ENCODE data around the gene FCHSD2. TPM values are rescaled to one million over a fixed set of nuclear protein-coding genes. Genes with fewer than 3 reads are reported as not detected.
A peak's percentile ranks its signal among the peaks of the same experiment; 100 is the strongest.
"Not testable (repeated sequence)": the region's sequence is repeated elsewhere in the genome, so short reads cannot be mapped to it uniquely, and the experiment has no call there.

FCHSD2 gene
- polyA plus RNA-seq, 4 donors, result 36.5 to 52.2 (median 50.2) TPM

GRCh38 chr11:72900013-72900412, 242.1 kb downstream of the FCHSD2 start:
- DNase-seq (ENCODE audit: low read depth in 4 of 4, low spot score in 3 of 4), result no peak

DNA sequence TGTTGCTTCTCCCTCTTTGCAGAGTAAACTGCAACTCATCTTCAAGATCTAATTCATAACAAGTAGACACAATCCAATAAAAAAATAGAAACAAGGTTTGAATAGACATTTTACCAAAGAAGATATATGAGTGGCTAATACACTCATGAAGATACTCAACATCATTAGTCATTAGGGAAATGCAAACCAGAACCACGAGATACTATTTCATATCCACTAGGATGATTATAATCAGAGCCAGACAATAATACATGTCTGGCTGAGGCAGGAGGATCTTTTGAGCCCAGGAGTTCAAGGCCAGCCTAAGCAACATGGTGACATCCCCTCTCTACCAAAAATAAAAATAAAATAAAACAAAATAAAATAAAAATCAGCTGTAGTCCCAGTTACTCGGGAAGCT, 242.9 kb downstream of the FCHSD2 start:
- DNase-seq (ENCODE audit: low read depth in 4 of 4, low spot score in 3 of 4), result no peak

- no peak for DNase-seq (ENCODE audit: low read depth in 4 of 4, low spot score in 3 of 4)
Observed at GRCh38 chr11:72897506-72897905, 244.6 kb downstream of the FCHSD2 start.

GRCh38 chr11:72896431-72896830, 245.7 kb downstream of the FCHSD2 start:
- no peak for DNase-seq (ENCODE audit: low read depth in 4 of 4, low spot score in 3 of 4)

GRCh38 chr11:72890881-72891280, 251.2 kb downstream of the FCHSD2 start:
- no peak for DNase-seq (ENCODE audit: low read depth in 4 of 4, low spot score in 3 of 4)

DNA sequence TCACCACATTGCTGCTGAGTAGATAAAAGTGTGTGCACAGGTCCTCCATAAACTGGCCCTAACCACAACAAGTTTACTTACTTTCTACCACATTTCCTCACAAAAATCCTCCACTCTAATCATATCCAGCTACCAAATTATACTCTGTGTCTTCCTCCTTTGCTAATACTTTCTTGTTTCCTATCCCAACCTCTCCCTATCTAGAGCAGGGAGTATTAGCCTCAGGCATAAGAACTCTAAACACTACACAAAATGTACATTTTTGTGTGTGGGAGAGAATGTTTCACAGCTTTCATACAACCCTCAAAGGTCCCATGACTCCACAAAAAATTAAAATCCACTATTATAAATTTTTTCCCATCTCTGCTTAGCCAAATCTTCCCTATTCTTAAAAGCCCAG, 255.5 kb downstream of the FCHSD2 start:
- DNase-seq (ENCODE audit: low read depth in 4 of 4, low spot score in 3 of 4), result no peak

DNA sequence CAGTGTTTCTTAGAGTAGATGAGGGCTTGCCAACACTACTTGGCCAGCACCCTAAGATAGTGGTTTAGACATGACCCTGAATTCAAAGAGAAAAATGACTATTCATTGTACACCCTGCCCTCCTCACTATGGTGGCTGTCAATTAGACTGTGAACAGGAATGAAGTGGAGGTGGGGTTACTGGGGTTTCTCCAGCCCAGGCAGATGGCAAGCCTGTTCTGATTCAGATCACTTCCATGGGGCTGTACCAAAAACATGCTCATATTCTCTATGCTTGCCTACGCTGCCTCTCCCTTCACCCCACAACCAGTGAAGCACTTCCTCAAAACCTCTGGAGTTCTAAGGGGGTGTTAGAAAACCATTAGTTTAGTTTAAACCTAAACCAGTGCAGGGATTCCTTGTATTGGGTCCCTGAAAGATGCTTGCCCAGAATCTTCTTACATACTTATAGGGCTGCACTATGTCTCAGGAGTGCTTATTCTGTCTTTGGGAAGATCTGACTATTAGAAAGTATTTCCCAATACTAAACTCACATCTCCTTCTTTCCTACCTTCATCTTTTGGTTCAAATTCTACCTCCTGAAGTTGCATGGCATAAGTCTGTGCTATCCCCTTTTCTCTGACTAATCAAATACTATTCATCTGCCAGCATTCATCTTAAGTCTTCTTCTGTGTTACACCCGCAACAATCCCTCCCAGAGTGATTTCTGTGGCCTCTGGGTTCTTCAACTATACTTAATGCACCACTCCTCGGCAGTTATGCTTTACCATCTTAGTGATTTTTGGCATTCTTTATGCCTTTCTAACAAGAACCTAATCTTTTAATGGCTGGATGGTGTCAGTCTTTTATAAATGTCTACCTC, 256.1 kb downstream of the FCHSD2 start:
- no peak for DNase-seq (ENCODE audit: low read depth in 4 of 4, low spot score in 3 of 4)

GRCh38 chr11:72876147-72876546, 266.0 kb downstream of the FCHSD2 start:
- DNase-seq (ENCODE audit: low read depth in 4 of 4, low spot score in 3 of 4), result no peak

DNA sequence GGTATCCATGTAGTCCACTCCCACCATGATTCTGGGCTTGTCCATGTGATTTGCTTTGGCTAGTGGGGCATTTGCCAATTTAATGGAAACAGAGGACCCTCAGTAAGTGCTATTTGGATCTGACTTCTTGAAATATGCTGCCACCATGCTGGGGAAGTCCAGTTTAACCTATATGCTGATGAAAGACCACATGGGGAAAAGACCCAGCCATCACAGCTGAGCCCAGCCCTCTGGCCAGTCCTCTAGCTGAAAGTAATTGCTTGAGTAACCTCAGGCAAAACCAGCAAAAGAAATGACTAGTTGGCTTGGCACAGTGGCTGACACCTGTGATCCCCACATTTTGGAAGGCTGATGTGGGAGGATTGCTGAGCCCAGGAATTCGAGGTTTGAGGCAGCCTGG, 266.4 kb downstream of the FCHSD2 start:
- DNase-seq (ENCODE audit: low read depth in 4 of 4, low spot score in 3 of 4), result no peak

DNA sequence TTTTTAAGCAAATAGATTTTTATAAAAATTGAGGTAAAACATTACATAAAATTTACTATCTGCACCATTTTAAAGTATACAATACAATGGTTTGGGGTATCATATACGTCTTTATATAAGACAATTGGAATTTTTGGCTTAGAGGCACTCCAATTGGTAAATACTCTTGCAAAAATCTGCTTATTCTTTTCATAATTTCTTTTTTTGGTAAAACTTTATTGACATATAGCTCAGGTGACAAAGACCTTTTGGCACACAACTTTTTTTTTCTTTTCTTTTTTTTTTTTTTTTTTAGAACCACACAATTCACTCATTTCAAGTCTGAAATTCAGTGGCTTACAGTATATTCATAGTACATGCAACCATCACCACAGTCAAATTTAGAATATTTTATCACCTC, 270.1 kb downstream of the FCHSD2 start:
- no peak for DNase-seq (ENCODE audit: low read depth in 4 of 4, low spot score in 3 of 4)

GRCh38 chr11:72871119-72871518, 271.0 kb downstream of the FCHSD2 start:
- DNase-seq (ENCODE audit: low read depth in 4 of 4, low spot score in 3 of 4), result peak in 2 of 4 donors; percentile 28 to 43

GRCh38 chr11:72869831-72870230, 272.3 kb downstream of the FCHSD2 start:
- no peak for DNase-seq (ENCODE audit: low read depth in 4 of 4, low spot score in 3 of 4)

DNA sequence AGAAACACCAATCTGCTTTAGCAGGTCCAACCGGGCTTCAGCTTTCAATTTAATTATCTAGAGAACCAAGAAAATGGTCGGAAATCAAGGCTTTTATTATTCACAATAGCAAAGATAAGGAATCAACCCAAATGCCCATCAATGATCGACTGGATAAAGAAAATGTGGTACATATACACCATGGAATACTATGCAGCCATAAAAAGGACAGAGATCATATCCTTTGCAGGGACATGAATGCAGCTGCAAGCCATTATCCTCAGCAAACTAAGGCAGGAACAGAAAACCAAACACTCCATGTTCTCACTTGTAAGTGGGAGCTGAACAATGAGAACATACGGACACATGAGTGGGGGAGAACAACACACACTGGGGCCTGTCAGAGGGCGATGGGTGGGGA, 274.1 kb downstream of the FCHSD2 start:
- DNase-seq (ENCODE audit: low read depth in 4 of 4, low spot score in 3 of 4), result no peak

GRCh38 chr11:72864702-72865655, 277.1 kb downstream of the FCHSD2 start:
- DNase-seq (ENCODE audit: low read depth in 4 of 4, low spot score in 3 of 4), result peak in 1 of 4 donors; percentile 24

DNA sequence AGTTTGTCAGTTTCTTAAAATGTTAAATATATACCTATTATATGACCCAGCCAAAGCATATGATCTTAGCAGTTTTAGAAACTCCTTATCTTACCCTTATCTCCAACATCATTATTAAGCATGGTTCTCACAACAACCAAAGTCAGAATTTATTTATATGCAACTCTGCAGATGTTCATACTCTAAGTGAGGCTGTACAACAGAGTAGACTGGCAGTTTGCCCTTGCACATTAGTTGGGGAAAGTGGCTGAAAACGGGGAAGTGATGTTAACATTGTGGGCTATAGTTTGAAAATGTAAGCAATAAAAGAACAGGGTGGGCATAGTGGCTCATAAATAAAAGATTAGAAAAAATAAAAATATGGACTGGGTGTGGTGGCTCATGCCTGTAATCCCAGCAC, 278.2 kb downstream of the FCHSD2 start:
- no peak for DNase-seq (ENCODE audit: low read depth in 4 of 4, low spot score in 3 of 4)

GRCh38 chr11:72863091-72863490, 279.0 kb downstream of the FCHSD2 start:
- DNase-seq (ENCODE audit: low read depth in 4 of 4, low spot score in 3 of 4), result no peak

- no peak for DNase-seq (ENCODE audit: low read depth in 4 of 4, low spot score in 3 of 4)
Observed at GRCh38 chr11:72860592-72860991, 281.5 kb downstream of the FCHSD2 start.

DNA sequence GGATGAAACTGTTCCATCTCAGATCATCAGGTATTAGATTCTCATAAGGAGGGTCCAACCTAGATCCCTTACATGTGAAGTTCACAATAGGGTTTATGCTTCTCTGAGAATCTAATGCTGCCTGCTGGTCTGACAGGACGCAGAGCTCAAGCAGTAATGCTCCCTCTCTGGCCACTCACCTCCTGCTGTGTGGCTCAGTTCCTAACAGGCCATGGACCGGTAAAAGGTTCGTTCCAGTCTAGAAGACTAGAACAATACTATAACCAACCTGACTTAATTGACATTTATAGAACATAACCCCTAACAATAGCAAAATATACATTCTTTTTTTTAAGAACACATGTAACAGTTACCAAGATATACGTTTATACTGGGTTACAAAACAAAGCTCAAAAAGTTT, 282.1 kb downstream of the FCHSD2 start:
- DNase-seq (ENCODE audit: low read depth in 4 of 4, low spot score in 3 of 4), result no peak

- DNase-seq (ENCODE audit: low read depth in 4 of 4, low spot score in 3 of 4), result no peak
Observed at GRCh38 chr11:72859126-72859525, 283.0 kb downstream of the FCHSD2 start.

- not testable (repeated sequence) for DNase-seq (ENCODE audit: low read depth in 4 of 4, low spot score in 3 of 4)
Observed at GRCh38 chr11:72858267-72858666, 283.9 kb downstream of the FCHSD2 start.

- no peak for DNase-seq (ENCODE audit: low read depth in 4 of 4, low spot score in 3 of 4)
Observed at GRCh38 chr11:72856551-72857345, 285.4 kb downstream of the FCHSD2 start.
